Hematopoietic multipotent progenitor cell treated with erythropoietin and hydrocortisone succinate and interleukin-3 and kit ligand, for 4 days (in vitro differentiated cells): ENCODE measurements around the gene PLIN5.

Experiments used
- DNase-seq: peaks from one replicate; pipeline ENCODE4 v3.0.0-alpha.2; 2015

PLIN5 gene

GRCh38 chr19:4503825-4504170, 31.2 kb downstream of the PLIN5 start:
- DNase-seq: no peak

GRCh38 chr19:4503132-4503824, 31.7 kb downstream of the PLIN5 start:
- no peak for DNase-seq

- DNase-seq: no peak
Observed at GRCh38 chr19:4502282-4503131, 32.5 kb downstream of the PLIN5 start.

- DNase-seq: no peak
Observed at GRCh38 chr19:4501691-4502090, 33.3 kb downstream of the PLIN5 start.

GRCh38 chr19:4500841-4501591, 34.0 kb downstream of the PLIN5 start:
- DNase-seq: no peak

- DNase-seq: no peak
Observed at GRCh38 chr19:4499855-4500254, 35.2 kb downstream of the PLIN5 start.

- no peak for DNase-seq
Observed at GRCh38 chr19:4499318-4499717, 35.7 kb downstream of the PLIN5 start.

- no peak for DNase-seq
Observed at GRCh38 chr19:4498694-4499093, 36.3 kb downstream of the PLIN5 start.

- no peak for DNase-seq
Observed at GRCh38 chr19:4497770-4498389, 37.1 kb downstream of the PLIN5 start.

GRCh38 chr19:4496304-4496703, 38.7 kb downstream of the PLIN5 start:
- DNase-seq: no peak

- no peak for DNase-seq
Observed at GRCh38 chr19:4495471-4495870, 39.6 kb downstream of the PLIN5 start.

GRCh38 chr19:4494691-4495064, 40.3 kb downstream of the PLIN5 start:
- DNase-seq: no peak

GRCh38 chr19:4493929-4494690, 40.9 kb downstream of the PLIN5 start:
- DNase-seq: no peak

- no peak for DNase-seq
Observed at GRCh38 chr19:4493104-4493928, 41.7 kb downstream of the PLIN5 start.

GRCh38 chr19:4492337-4493103, 42.5 kb downstream of the PLIN5 start:
- DNase-seq: no peak

- DNase-seq: no peak
Observed at GRCh38 chr19:4491446-4491845, 43.6 kb downstream of the PLIN5 start.

GRCh38 chr19:4488496-4488895, 46.5 kb downstream of the PLIN5 start:
- no peak for DNase-seq

- no peak for DNase-seq
Observed at GRCh38 chr19:4487572-4487971, 47.5 kb downstream of the PLIN5 start.

GRCh38 chr19:4483385-4483784, 51.6 kb downstream of the PLIN5 start:
- no peak for DNase-seq

- DNase-seq: no peak
Observed at GRCh38 chr19:4482721-4483364, 52.2 kb downstream of the PLIN5 start.
